CD4-positive, alpha-beta T cell treated with Interferon gamma for 1 hour (primary cell): ENCODE results near the gene DUXB.

Experiments used
- DNase-seq: peaks from one replicate; pipeline ENCODE4 v3.0.0-alpha.2; 2020

DUXB gene

GRCh38 chr16:75658175-75658574 lies 43.1 kb downstream of the DUXB start:
- no peak for DNase-seq

- DNase-seq: no peak
Observed at GRCh38 chr16:75653922-75654321, 47.3 kb downstream of the DUXB start.

- DNase-seq: peak; percentile 82
Observed at GRCh38 chr16:75648265-75649076, 52.8 kb downstream of the DUXB start.

GRCh38 chr16:75647492-75648264 lies 53.6 kb downstream of the DUXB start, which contains the start of the genes KARS1 and TERF2IP:
TSS of gene KARS1 (minus strand) at chr16:75647665. CDS start at chr16:75647639, 26 bp downstream.
TSS of gene TERF2IP (plus strand) at chr16:75647773. CDS start at chr16:75647883, 110 bp downstream.
- peak; percentile 96 for DNase-seq

- no peak for DNase-seq
Observed at GRCh38 chr16:75647112-75647491, 54.2 kb downstream of the DUXB start.

GRCh38 chr16:75644240-75645012 lies 56.8 kb downstream of the DUXB start:
- no peak for DNase-seq
